HEK293T (cell line): ENCODE data around the gene PSMB11.

ENCODE experiments used
- CTCF ChIA-PET: fragments of 350-600 bp; formaldehyde crosslinking; extraction: SDS; loops from one replicate; lab custom pipeline; 2021; ENCODE audit warnings: antibody characterized with exemption, inconsistent platforms; lab: Yijun Ruan, JAX
- POLR2A ChIA-PET: fragments of 350-600 bp; formaldehyde crosslinking; extraction: SDS; loops from one replicate; lab custom pipeline; 2020; ENCODE audit warnings: antibody characterized with exemption, inconsistent platforms; lab: Yijun Ruan, JAX
- DNase-seq: peaks from one replicate; pipeline ENCODE4 v3.0.0; 2012; ENCODE audit warnings: mixed read lengths; ENCODE audit errors: extremely low spot score
- ARNT ChIP-seq: fragments of 450-650 bp; IDR thresholded peaks from 2 replicates; pipeline ENCODE4 v1.6.1; 2017; ENCODE audit warnings: mild to moderate bottlenecking
- BHLHE40 ChIP-seq: fragments of 450-650 bp; IDR thresholded peaks from 2 replicates; pipeline ENCODE4 v1.6.1; 2016; ENCODE audit warnings: mild to moderate bottlenecking, moderate library complexity, borderline replicate concordance
- CTBP1 ChIP-seq: fragments of 450-650 bp; IDR thresholded peaks from 2 replicates; pipeline ENCODE4 v1.6.1; 2016; ENCODE audit warnings: borderline replicate concordance
- ELF4 ChIP-seq: fragments of 450-650 bp; IDR thresholded peaks from 2 replicates; pipeline ENCODE4 v1.6.1; 2017; ENCODE audit warnings: antibody characterized with exemption
- FOXA1 ChIP-seq: fragments of 450-650 bp; IDR thresholded peaks from 2 replicates; pipeline ENCODE4 v1.6.1; 2016; ENCODE audit warnings: mild to moderate bottlenecking
- FOXK2 ChIP-seq: fragments of 450-650 bp; IDR thresholded peaks from 2 replicates; pipeline ENCODE4 v1.6.1; 2016; ENCODE audit warnings: mild to moderate bottlenecking
- FOXM1 ChIP-seq: fragments of 450-650 bp; IDR thresholded peaks from 2 replicates; pipeline ENCODE4 v1.6.1; 2017; ENCODE audit warnings: mild to moderate bottlenecking, borderline replicate concordance
- HDGF ChIP-seq: fragments of 450-650 bp; IDR thresholded peaks from 2 replicates; pipeline ENCODE4 v1.6.1; 2017; ENCODE audit warnings: antibody characterized with exemption, borderline replicate concordance
- L3MBTL2 ChIP-seq: fragments of 450-650 bp; conservative IDR thresholded peaks from 2 replicates; pipeline ENCODE4 v1.6.1; 2016; ENCODE audit warnings: mild to moderate bottlenecking
- LEF1 ChIP-seq: fragments of 450-650 bp; IDR thresholded peaks from 2 replicates; pipeline ENCODE4 v1.6.1; 2017; ENCODE audit warnings: mild to moderate bottlenecking, borderline replicate concordance
- NFRKB ChIP-seq: fragments of 450-650 bp; IDR thresholded peaks from 2 replicates; pipeline ENCODE4 v1.6.1; 2016; ENCODE audit warnings: mild to moderate bottlenecking, moderate library complexity
- SP1 ChIP-seq: fragments of 450-650 bp; IDR thresholded peaks from 2 replicates; pipeline ENCODE4 v1.6.1; 2017
- SUZ12 ChIP-seq: fragments of 450-650 bp; IDR thresholded peaks from 2 replicates; pipeline ENCODE4 v1.6.1; 2016; ENCODE audit warnings: mild to moderate bottlenecking
- TARDBP ChIP-seq: fragments of 450-650 bp; IDR thresholded peaks from 2 replicates; pipeline ENCODE4 v1.6.1; 2016
- ZNF384 ChIP-seq: fragments of 450-650 bp; IDR thresholded peaks from 2 replicates; pipeline ENCODE4 v1.6.1; 2016
- TF ChIP-seq, protein P1 (sequence below): fragments of 450-650 bp; IDR thresholded peaks from 2 replicates; pipeline ENCODE4 v1.6.1; 2016

Gene PSMB11

DNA sequence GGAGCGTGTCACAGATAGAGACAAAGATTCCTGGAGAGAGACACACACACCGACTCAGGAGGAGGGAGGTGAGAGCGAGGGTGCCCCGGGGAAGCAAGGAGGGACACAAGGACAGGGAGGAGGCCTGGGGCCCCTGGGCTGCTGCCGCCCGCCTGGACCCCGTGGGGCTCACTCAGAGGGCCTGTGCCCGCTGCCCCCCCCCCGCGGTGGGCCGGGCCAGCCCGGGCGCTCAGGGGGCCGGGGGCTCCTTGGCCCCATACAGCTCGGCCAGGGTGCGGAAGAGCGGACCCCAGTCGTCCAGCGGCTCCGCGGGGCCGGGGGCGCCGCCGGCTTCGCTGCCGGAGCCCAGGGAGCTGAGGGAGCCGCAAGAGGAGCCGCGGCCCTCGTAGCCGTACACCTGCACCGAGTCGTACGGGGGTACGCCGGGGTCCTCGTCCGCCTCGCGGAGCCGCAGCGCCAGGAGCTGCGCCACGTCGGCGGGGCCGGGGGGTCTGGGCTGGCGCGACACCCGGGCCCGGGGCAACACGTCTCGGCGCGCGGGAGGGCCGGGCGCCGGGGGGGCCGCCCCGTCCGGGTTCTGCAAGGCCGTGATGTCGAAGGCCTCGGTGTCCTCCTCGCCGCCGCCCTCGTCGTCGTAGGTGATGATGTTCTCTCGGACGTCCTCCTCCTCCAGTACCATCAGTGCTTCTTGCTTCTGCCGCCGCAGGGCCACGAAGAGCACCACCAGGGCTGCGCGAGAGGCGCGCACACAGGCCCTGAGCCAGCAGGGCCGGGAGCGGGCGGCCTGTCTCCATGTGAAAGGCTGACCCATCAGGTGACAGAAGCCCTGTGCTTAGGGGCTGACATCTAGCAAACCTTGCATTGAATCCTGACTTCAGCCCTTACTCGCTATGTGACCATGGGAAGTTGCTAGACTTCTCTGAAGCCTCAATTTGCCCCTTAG is 6.0 kb downstream of the PSMB11 start:
- ChIA-PET CTCF (interaction anchor here (0.7 to 1.6 kb wide), 3 partner anchors 10 to 61 kb away, joined by 3 to 6 read pairs (median 6); no protein-coding TSS in a partner anchor), POLR2A (interaction anchor here (1.0 kb wide), 1 partner anchor 10 kb away, joined by 4 read pairs; the partner anchor contains the start of gene CDH24)
- no peak for TF ChIP-seq NFRKB
- TF ChIP-seq FOXA1: no peak
- TF ChIP-seq BHLHE40: no peak
- no peak for TF ChIP-seq SUZ12
- TF ChIP-seq LEF1: no peak
- TF ChIP-seq L3MBTL2: no peak
- TF ChIP-seq, protein P1, sequence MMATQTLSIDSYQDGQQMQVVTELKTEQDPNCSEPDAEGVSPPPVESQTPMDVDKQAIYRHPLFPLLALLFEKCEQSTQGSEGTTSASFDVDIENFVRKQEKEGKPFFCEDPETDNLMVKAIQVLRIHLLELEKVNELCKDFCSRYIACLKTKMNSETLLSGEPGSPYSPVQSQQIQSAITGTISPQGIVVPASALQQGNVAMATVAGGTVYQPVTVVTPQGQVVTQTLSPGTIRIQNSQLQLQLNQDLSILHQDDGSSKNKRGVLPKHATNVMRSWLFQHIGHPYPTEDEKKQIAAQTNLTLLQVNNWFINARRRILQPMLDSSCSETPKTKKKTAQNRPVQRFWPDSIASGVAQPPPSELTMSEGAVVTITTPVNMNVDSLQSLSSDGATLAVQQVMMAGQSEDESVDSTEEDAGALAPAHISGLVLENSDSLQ: no peak
- no peak for TF ChIP-seq TARDBP
- TF ChIP-seq ELF4: no peak
- no peak for TF ChIP-seq SP1
- TF ChIP-seq ARNT: no peak
- TF ChIP-seq HDGF: no peak
- no peak for TF ChIP-seq FOXM1
- no peak for DNase-seq

- ChIA-PET CTCF (interaction anchor here (0.6 to 1.3 kb wide), 3 partner anchors 25 to 62 kb away, joined by 3 to 6 read pairs (median 3); no protein-coding TSS in a partner anchor), POLR2A (interaction anchor here (1.0 kb wide), 1 partner anchor 9 kb away, joined by 4 read pairs; the partner anchor contains the start of gene CDH24)
- DNase-seq: no peak
- no peak for TF ChIP-seq LEF1
- TF ChIP-seq, protein P1: no peak
- no peak for TF ChIP-seq HDGF
- no peak for TF ChIP-seq FOXM1
- no peak for TF ChIP-seq L3MBTL2
- TF ChIP-seq FOXA1: no peak
- no peak for TF ChIP-seq TARDBP
- no peak for TF ChIP-seq SUZ12
- no peak for TF ChIP-seq CTBP1
- no peak for TF ChIP-seq ARNT
- no peak for TF ChIP-seq ELF4
- TF ChIP-seq NFRKB: no peak
- no peak for TF ChIP-seq ZNF384
- no peak for TF ChIP-seq BHLHE40
- TF ChIP-seq SP1: no peak
- no peak for TF ChIP-seq FOXK2
Measured at GRCh38 chr14:23049011-23049410, 7.0 kb downstream of the PSMB11 start.

DNA sequence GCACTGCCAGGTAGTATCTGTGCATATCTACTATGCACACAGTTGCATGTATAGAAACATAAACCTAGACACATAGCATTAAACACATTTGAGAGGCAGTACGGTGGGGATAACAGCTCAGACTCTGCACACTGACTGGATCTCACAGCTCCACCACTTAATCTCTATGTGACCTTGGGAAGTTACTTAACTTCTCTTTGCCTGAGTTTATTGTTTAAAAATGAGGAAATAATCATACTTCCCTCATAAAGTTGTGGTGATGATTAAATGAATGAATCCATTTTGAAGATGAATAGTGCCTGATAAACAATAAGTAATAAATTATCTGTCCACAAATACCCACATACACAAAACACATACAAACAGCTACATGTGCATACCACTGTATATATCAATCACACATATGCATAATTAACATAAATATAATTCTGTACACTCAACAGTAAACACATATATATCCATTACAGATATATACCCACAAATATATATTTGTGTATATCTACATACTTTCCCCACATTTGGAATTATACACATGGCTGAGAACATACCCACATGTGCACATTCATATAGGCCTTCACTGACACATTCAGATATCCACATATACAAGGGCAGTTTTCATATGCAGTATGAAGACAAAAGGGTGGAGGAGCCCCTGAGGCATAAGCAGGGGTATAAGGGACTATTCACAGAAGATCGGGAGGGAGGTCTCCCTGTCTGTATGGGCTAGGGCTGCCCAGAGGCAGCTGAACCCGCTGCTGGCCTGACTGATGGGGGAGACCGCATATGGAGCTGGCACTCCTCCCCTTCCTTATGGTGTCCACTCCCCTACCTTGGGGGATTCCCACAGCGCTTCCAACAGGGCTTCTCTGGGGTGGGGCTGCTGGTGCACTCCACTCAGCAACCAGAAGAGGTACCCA is 9.4 kb downstream of the PSMB11 start:
- TF ChIP-seq NFRKB (no peak), FOXA1 (no peak), SUZ12 (no peak), FOXM1 (no peak), HDGF (no peak), L3MBTL2 (no peak), LEF1 (no peak), ARNT (no peak), CTBP1 (no peak), ELF4 (no peak), BHLHE40 (no peak), FOXK2 (no peak), TARDBP (no peak), ZNF384 (no peak), SP1 (no peak)
- TF ChIP-seq, protein P1: no peak
- DNase-seq: no peak
- POLR2A ChIA-PET: interaction anchor here (0.8 to 2.6 kb wide), 5 partner anchors 45 to 132 kb away, joined by 3 to 14 read pairs (median 3); partner anchors contain the start of gene RBM23
- CTCF ChIA-PET: interaction anchor here (2.7 to 9.0 kb wide), 2 partner anchors 57 to 65 kb away, joined by 18 to 133 read pairs; no protein-coding TSS in a partner anchor

- ChIA-PET POLR2A (interaction anchor here (0.8 to 2.6 kb wide), 4 partner anchors 46 to 133 kb away, joined by 3 to 14 read pairs (median 4); partner anchors contain the start of gene RBM23), CTCF (interaction anchor here (2.7 to 9.0 kb wide), 2 partner anchors 58 to 66 kb away, joined by 18 to 133 read pairs; no protein-coding TSS in a partner anchor)
- no peak for DNase-seq
Measured at GRCh38 chr14:23052182-23052623, 10.2 kb downstream of the PSMB11 start.

More at GRCh38 chr14:23052182-23052623, 10.2 kb downstream of the PSMB11 start:
- TF ChIP-seq ELF4: no peak
- no peak for TF ChIP-seq FOXK2
- no peak for TF ChIP-seq NFRKB
